Dermis microvascular lymphatic vessel endothelial cell (primary cell): Measurements from ENCODE around the gene BTNL2. TPM values are rescaled to one million over a fixed set of nuclear protein-coding genes. Genes with fewer than 3 reads are reported as not detected.

Source experiments
- DNase-seq, 2 donors: peaks; one replicate each; pipeline versions ENCODE4 v3.0.0 to v3.0.0-alpha.2; 2010; ENCODE audit warnings: low read depth in 2 of 2
- total RNA-seq: library from RNA; depleted of rRNA; stranded (reverse); fragments of >200 nt; gene quantifications from 2 replicates; pipeline ENCODE4 v1.2.1, GENCODE V29; 2014

BTNL2 gene
- total RNA-seq, 1 donor from 2014 or later, result not detected

- DNase-seq, result peak; percentile 23 to 67
These were observed 8.6 kb upstream of the BTNL2 start for GRCh38 chr6:32415521-32416019.

- DNase-seq, result peak; percentile 33 to 71
These were observed 6.6 kb upstream of the BTNL2 start for GRCh38 chr6:32413427-32414047.

- DNase-seq, result no peak
These were observed 4.8 kb upstream of the BTNL2 start for GRCh38 chr6:32411566-32412327.

- no peak for DNase-seq
These were observed 3.9 kb upstream of the BTNL2 start for GRCh38 chr6:32410906-32411305.

GRCh38 chr6:32406197-32406596 is 784 bp downstream of the BTNL2 start:
- no peak for DNase-seq

GRCh38 chr6:32405656-32406055 is 1.3 kb downstream of the BTNL2 start:
- no peak for DNase-seq

GRCh38 chr6:32402812-32403211 is 4.2 kb downstream of the BTNL2 start:
- no peak for DNase-seq

- DNase-seq, result no peak
These were observed 5.6 kb downstream of the BTNL2 start for GRCh38 chr6:32401284-32401963.

GRCh38 chr6:32397252-32397920 is 9.6 kb downstream of the BTNL2 start:
- no peak for DNase-seq

GRCh38 chr6:32396028-32396427 is 11.0 kb downstream of the BTNL2 start:
- no peak for DNase-seq

GRCh38 chr6:32393665-32394420 is 13.1 kb downstream of the BTNL2 start:
- peak; percentile 96 to 98 for DNase-seq

GRCh38 chr6:32391505-32391904 is 15.5 kb downstream of the BTNL2 start:
- no peak for DNase-seq

GRCh38 chr6:32387589-32388340 is 19.2 kb downstream of the BTNL2 start:
- no peak for DNase-seq

GRCh38 chr6:32386040-32386439 is 20.9 kb downstream of the BTNL2 start:
- DNase-seq, result no peak

- DNase-seq, result no peak
These were observed 24.1 kb downstream of the BTNL2 start for GRCh38 chr6:32382757-32383420.

- no peak for DNase-seq
These were observed 27.4 kb downstream of the BTNL2 start for GRCh38 chr6:32379545-32379944.

GRCh38 chr6:32375739-32376529 is 31.0 kb downstream of the BTNL2 start:
- no peak for DNase-seq

- no peak for DNase-seq
These were observed 35.2 kb downstream of the BTNL2 start, which contains the start of gene TSBP1 for GRCh38 chr6:32371803-32372202. Gene TSBP1 (minus strand): TSS chr6:32371903. CDS start chr6:32371706, 197 bp downstream.

- peak in 1 of 2 donors; percentile 46 for DNase-seq
These were observed 35.8 kb downstream of the BTNL2 start for GRCh38 chr6:32371229-32371628.
